SK-MEL-5 (cell line): ENCODE results near the gene RARB. TPM values are rescaled to one million over a fixed set of nuclear protein-coding genes. Genes with fewer than 3 reads are reported as not detected.

Source experiments
- DNase-seq: peaks from one replicate; pipeline ENCODE4 v3.0.0-alpha.2; 2016; ENCODE audit warnings: low read depth, low spot score
- in situ Hi-C: cut with HindIII; loops from 2 replicates; pipeline ENCODE4 v1.10.0; 2016; ENCODE audit warnings: low sequenced_read_pairs, high pct_unique_total_duplicates, low pct_unique_long_range_greater_than_20kb
- total RNA-seq: library from RNA; depleted of rRNA; stranded (reverse); fragments of >200 nt; shearing (Covaris generic); gene quantifications from 2 replicates; pipeline ENCODE4 v1.2.3, GENCODE V29; 2014

RARB gene
- total RNA-seq, 1 experiment from 2014 or later = 0.87 TPM

GRCh38 chr3:25418596-25418995 is 9.5 kb upstream of the RARB start:
- no peak for DNase-seq
- in situ Hi-C loops = no loop called here

DNA sequence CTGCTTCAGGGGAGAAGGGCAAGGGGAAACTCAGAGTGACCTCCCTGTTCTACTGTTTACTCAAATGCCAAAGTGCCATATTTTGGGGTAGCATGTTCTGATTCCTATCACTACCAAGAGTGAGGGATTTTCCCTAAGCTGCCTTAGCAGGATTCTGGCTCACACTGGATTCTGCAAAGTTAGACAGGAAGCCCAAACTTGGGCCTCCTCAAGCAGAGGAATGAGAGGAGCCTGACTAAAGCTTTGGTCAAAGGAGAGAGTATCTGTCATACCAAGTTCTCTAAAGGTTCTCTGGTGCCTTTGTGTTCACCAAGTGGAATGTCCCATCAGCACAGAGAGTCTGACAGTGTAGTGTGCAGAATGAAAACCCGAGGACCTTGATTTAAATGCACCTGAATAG is 8.8 kb upstream of the RARB start:
- in situ Hi-C loops = no loop called here
- DNase-seq = no peak

DNA sequence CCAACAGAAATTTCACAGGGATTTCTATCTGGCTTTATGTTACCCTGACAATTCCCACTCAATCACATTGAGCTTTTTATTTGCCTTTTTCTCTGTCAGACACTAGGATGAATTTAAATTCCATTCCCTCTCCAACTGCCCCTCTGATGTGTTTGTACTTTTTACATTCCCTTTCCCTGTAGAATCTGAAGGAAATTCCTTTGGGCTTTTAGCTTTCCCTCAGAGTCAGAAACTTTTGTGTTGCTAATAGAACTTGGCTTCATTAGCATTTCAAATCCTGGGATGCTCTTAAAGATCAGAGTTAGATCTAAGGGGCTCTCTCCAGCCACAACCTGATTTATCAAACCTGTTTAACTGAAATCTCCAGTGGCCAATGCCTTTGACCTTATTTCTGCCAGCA is 7.9 kb upstream of the RARB start:
- no peak for DNase-seq
- in situ Hi-C loops = no loop called here

GRCh38 chr3:25420885-25421284 is 7.2 kb upstream of the RARB start:
- no peak for DNase-seq
- in situ Hi-C loops = no loop called here

DNA sequence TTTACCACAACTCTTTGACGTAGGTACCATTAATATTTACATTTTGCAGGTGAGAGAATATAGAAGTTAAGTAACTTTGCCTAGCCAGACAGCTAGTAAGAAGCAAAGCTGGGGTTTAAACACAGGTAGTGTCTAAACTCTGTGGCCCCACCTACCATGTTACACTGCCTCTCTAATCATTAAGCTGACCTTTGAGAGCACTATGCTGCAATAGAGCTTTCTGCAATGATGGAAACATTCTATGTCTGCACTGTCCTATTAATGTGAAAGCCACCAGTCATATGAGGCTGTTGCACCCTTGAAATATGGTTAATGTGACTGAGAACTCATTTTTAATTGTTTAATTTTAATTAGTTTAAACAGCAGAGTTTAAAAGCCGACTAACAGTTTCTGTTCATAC is 6.3 kb upstream of the RARB start:
- DNase-seq = no peak
- in situ Hi-C loops = no loop called here

DNA sequence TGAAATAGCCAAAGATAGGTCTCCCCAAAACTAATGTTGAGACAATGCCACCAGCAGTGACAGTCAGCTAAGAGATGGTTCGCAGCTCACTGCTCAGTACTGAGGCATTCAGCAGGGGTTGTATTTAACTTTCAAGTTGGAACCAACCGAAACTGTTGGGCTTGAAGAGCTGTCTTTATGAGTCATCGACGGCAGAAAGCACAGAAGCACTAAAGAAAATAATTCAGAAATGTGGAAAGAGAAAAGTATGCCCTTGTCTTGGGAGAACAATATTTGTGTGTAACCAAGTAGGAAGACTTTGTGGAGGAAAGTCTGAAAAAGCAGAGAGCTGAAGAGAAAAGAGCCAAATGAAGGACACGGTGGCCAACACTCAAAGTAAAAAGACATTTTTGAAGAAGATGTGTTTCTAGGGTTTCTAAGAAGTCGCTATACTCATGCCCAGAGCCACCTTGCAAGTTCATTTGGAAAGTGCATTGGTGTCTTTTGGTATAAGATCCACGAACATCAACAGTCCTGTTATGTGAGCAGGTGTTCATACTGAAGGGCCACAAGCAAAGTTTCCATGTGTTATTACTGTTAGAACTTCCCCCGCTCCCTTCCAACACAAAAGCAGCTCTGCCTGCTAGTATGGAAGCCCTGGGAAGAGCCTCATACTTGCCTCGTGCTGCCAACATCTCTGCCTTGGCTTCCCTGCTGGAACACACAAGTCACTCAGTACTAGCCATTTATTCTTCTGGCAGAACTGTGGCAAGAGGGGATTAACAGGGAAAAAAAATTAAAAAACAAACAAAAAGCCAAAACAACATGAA is 4.1 kb upstream of the RARB start:
- in situ Hi-C loops = no loop called here
- DNase-seq = peak; percentile 64

- in situ Hi-C loops = no loop called here
- DNase-seq = no peak
Measured at GRCh38 chr3:25424614-25425013, 3.4 kb upstream of the RARB start.

DNA sequence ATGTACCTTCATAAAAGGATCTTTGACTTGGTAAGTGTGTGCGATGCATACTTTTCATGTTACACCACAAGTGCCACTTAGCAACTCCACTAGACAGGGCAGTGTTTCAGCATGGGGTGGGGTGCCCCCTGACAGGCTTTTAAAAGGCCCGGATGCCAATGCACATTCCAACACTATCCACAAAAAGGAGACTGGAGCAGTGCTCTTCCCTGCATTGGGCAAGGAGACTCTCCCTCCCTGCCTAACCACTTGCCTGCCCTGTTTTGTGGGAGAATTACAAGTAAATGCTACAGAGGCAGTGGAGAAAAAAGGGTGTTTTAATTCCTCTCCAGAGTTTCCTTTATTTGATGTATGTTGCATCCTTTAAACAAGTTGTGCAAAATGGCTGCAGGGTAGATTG is 1.7 kb upstream of the RARB start:
- in situ Hi-C loops = no loop called here

GRCh38 chr3:25427155-25427554 is 908 bp upstream of the RARB start:
- DNase-seq = no peak
- in situ Hi-C loops = no loop called here

More for the DNA sequence above, 1.7 kb upstream of the RARB start:
- DNase-seq = no peak

GRCh38 chr3:25427563-25427941 is 511 bp upstream of the RARB start:
- in situ Hi-C loops = no loop called here
- no peak for DNase-seq

DNA sequence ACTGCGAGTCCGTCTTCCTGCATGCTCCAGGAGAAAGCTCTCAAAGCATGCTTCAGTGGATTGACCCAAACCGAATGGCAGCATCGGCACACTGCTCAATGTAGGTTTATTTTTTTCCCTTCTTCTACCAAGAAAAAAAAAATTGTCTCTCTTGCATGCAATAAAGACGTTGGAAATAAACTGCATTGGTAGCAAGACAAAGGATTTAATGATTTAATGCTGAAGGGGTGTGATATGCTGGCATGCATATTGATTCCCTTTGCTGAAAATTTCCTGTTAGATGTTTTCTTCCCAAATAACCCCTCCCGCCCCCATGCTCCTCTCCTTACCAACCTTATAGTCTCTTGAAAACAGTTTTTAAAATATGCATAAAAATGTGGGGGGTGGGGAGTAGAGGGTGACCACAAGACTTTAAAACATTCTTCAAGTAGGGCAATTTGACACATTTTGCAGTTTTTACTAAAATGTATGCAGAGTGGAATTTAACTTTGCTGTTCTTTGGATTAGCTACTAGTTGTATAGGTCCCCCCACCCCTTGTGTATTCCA is 799 bp downstream of the RARB start:
- no peak for DNase-seq
- in situ Hi-C loops = no loop called here

DNA sequence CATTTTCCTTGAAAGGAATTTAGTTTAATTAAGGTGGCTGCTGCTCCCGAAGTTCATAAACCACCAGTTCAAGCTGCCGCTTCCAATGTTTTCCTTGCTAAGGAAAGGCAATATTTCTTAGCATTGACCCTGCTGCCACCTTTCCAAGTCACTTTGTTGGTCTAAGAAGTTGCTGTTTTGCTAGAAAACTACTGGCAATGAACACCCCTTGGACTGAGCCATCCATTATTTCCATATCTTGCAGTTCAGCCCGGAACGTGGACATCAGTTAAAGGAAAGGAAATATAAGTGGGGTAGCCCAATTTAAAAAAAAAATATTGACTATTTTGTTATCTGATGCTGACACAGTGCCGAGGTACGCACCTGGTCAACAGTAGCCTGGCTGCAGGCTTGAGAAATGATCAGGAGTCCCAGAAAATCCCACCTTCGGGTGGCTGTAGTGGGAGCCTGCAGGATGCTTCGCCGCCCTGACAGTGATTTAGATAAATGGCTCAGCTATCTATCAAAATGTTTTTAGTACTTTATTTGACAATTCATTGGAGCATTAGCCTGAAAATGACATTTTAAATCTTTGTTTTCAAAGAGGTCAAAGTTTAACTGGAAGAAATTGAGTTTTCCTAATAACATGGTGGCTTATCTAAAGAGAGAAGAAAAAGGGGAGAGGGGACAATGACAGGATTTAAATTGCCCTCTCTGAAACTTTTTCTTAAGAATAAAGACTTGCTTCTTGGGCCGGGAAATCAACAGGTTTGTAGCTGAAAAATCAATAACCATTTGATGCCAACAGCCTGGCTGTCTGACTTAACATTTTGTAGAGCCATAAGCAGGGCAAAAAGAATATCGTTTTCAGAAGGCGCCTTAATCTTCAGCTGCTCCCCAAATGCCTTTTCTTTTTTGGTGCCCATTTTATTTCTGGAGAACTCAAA is 1.6 kb downstream of the RARB start:
- in situ Hi-C loops = no loop called here
- no peak for DNase-seq

- in situ Hi-C loops = no loop called here
Measured at GRCh38 chr3:25430287-25430934, 2.3 kb downstream of the RARB start.

DNA sequence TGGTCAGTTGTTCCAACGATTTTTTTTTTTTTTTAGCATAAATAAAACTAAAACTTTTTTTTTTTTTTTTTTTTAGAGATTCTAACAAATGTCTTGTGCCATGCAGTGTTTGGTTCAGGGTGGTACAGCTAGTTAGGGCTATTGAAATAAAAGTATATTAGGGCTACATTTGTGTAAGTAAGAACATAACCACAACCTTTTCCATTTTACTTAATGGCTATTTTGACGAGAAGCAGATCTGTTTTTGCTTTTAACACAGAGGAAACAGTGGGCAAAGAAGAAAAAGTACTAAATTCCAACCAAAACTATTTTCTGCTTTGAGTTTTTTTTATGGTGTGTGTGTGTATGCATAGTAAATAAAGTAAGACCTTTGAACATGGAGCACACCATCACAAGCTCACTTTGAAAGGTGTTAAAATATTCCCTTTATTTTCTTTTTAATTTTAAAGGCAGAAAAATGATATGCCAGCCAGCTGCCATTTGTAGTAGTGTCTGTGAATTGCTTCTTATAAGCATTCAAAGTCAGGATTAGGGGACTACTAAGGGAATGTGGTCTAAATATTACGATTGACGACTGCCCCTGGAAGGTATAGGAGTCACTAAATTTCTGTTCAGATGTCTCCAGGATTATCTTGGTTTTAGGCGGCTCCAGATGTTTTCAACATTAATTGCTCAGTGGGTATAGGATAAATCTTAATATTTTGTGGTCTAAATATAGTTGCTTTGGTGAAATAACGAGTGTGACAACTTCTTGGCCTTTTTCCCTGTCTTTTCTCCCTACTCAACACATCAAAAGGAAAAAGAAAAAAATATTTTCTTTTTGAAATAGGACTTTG is 3.1 kb downstream of the RARB start:
- no peak for DNase-seq
- in situ Hi-C loops = no loop called here

More at GRCh38 chr3:25430287-25430934, 2.3 kb downstream of the RARB start:
- DNase-seq = no peak

- no peak for DNase-seq
Measured at GRCh38 chr3:25432176-25432720, 4.2 kb downstream of the RARB start.

DNA sequence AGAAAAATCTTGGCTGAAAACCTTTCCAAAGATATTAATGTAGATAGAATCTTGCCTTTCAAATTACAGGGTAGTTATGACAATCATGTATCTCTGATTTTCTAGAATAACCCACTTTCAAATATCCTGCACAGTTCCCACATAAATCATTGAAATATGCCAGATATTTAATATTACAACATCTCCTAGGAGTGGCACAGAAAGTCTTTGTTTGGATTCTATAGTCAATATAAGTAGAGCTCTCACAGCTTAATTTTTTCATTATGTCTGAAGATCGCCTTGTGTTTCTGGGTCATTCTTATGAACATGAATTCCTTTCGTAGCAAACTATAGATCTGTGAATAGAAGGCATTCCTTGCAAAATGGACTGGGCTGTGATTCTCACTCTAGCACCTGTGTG is 5.0 kb downstream of the RARB start:
- in situ Hi-C loops = no loop called here
- no peak for DNase-seq

More at GRCh38 chr3:25432176-25432720, 4.2 kb downstream of the RARB start:
- in situ Hi-C loops = no loop called here

DNA sequence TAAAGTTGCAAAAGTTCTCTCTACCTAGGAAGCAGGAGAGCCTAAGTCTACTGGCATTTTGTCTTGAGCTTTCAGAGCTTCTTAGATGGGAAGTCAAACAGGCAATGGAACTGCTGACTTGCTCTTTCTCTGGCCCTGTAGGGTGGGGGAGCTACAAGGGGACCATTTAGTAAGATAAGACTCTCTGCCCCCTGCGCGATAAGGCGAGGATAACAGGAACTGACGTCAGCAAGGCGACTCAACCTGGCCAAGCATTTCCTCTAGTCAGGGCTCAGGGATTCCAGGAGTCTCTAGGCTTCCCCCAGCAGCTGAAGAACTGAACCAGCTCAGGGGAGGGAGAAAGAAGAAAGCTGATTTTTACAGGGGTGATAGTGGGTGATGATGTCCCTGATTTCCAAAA is 5.8 kb downstream of the RARB start:
- DNase-seq = no peak
- in situ Hi-C loops = no loop called here
